Suprapubic skin (tissue), 4 donors: ENCODE data around the gene CCDC148. TPM values are rescaled to one million over a fixed set of nuclear protein-coding genes. Genes with fewer than 3 reads are reported as not detected.

ENCODE experiments used
- DNase-seq, 2 donors: peaks; one replicate each; pipeline ENCODE4 v3.0.0-alpha.2; 2019; ENCODE audit warnings: low spot score in 2 of 2
- H3K27ac ChIP-seq: fragments of 200-600 bp; sonication (generic); one replicate; pipeline ENCODE4 v1.5.1; 2019
- H3K27me3 ChIP-seq: fragments of 200-600 bp; sonication (generic); one replicate; pipeline ENCODE4 v1.5.1; 2019
- H3K36me3 ChIP-seq: fragments of 200-600 bp; sonication (generic); one replicate; pipeline ENCODE4 v1.5.1; 2019
- H3K4me1 ChIP-seq: fragments of 200-600 bp; sonication (generic); one replicate; pipeline ENCODE4 v1.5.1; 2019
- H3K4me3 ChIP-seq: fragments of 200-600 bp; sonication (generic); one replicate; pipeline ENCODE4 v1.5.1; 2019; ENCODE audit warnings: mild to moderate bottlenecking
- H3K9me3 ChIP-seq: fragments of 200-600 bp; sonication (generic); one replicate; pipeline ENCODE4 v1.5.1; 2019
- CTCF ChIP-seq, 2 donors: fragments of 200-600 bp in 1 of 2; fragments of 450-650 bp in 1 of 2; sonication (generic) in 1 of 2; IDR thresholded peaks; one replicate each; pipeline ENCODE4 v1.5.1; 2016 to 2019; ENCODE audit warnings: antibody characterized with exemption in 2 of 2, mild to moderate bottlenecking in 1 of 2, moderate library complexity in 1 of 2
- EP300 ChIP-seq: sonication (generic); formaldehyde crosslinking; IDR thresholded peaks from one replicate; pipeline ENCODE4 v1.6.1; 2017; ENCODE audit warnings: antibody characterized with exemption
- POLR2A ChIP-seq, 2 donors: fragments of 450-650 bp; IDR thresholded peaks; one replicate each; pipeline ENCODE4 v1.6.1; 2017; ENCODE audit warnings: antibody characterized with exemption in 2 of 2, mild to moderate bottlenecking in 2 of 2, moderate library complexity in 2 of 2
- POLR2AphosphoS5 ChIP-seq, 3 donors: sonication (generic); formaldehyde crosslinking; IDR thresholded peaks; one replicate each; pipeline ENCODE4 v1.6.1; 2017; ENCODE audit warnings: antibody characterized with exemption in 3 of 3
- WGBS: methylation state at CpG from one replicate; pipeline ENCODE4 v1.1.5; 2018; 5-methylcytosine and 5-hydroxymethylcytosine counted together
- total RNA-seq, 4 donors: library from RNA; depleted of rRNA; stranded (reverse); fragments of >200 nt; gene quantifications; one replicate each; pipeline ENCODE4 v1.1.0, GENCODE V29; 2016

Gene CCDC148
- total RNA-seq, 4 donors from 2014 or later: 0.29 to 0.72 (median 0.42) TPM; not detected in 1

GRCh38 chr2:158131919-158132566 lies 324.5 kb downstream of the CCDC148 start:
- 86% methylated on average over 7 of the region's 7 CpGs for WGBS
- no peak for DNase-seq
- Histone ChIP-seq H3K9me3 (no peaks in the 10 kb centered on the region), H3K27me3 (no peaks in the 10 kb centered on the region), H3K4me1 (no peaks in the 10 kb centered on the region), H3K27ac (no peak overlapping the region), H3K4me3 (no peak overlapping the region), H3K36me3 (no peaks in the 10 kb centered on the region)
- TF ChIP-seq CTCF (IDR thresholded peaks at IDR 0.05) (no peak), POLR2A (IDR thresholded peaks at IDR 0.05) (no peak), POLR2AphosphoS5 (IDR thresholded peaks at IDR 0.05) (no peak), EP300 (no peak)

GRCh38 chr2:158131483-158131912 lies 325.1 kb downstream of the CCDC148 start:
- no peak for DNase-seq
- TF ChIP-seq CTCF (IDR thresholded peaks at IDR 0.05): no peak
- no peak for TF ChIP-seq EP300
- no peak for TF ChIP-seq POLR2AphosphoS5 (IDR thresholded peaks at IDR 0.05)
- no peak for TF ChIP-seq POLR2A (IDR thresholded peaks at IDR 0.05)
- Histone ChIP-seq H3K27me3 (no peaks in the 10 kb centered on the region), H3K27ac (no peak overlapping the region), H3K4me1 (no peaks in the 10 kb centered on the region), H3K36me3 (no peaks in the 10 kb centered on the region), H3K4me3 (no peak overlapping the region), H3K9me3 (no peaks in the 10 kb centered on the region)
- 90% methylated on average over 1 of the region's 1 CpG for WGBS

- 82% methylated on average over 2 of the region's 2 CpGs for WGBS
- no peaks in the 10 kb centered on the region for H3K27me3 ChIP-seq
- H3K27ac ChIP-seq: no peak overlapping the region
- H3K4me3 ChIP-seq: no peak overlapping the region
- TF ChIP-seq POLR2A (IDR thresholded peaks at IDR 0.05): no peak
- TF ChIP-seq POLR2AphosphoS5 (IDR thresholded peaks at IDR 0.05): no peak
- no peak for TF ChIP-seq EP300
- TF ChIP-seq CTCF (IDR thresholded peaks at IDR 0.05): no peak
- H3K4me1 ChIP-seq: no peaks in the 10 kb centered on the region
- no peaks in the 10 kb centered on the region for H3K9me3 ChIP-seq
- no peak for DNase-seq
- no peaks in the 10 kb centered on the region for H3K36me3 ChIP-seq
Measured at GRCh38 chr2:158130832-158131473, 325.6 kb downstream of the CCDC148 start.

GRCh38 chr2:158129037-158129436 lies 327.5 kb downstream of the CCDC148 start:
- no peaks in the 10 kb centered on the region for H3K4me1 ChIP-seq
- TF ChIP-seq EP300 (no peak), POLR2A (IDR thresholded peaks at IDR 0.05) (no peak), CTCF (IDR thresholded peaks at IDR 0.05) (no peak), POLR2AphosphoS5 (IDR thresholded peaks at IDR 0.05) (no peak)
- no peaks in the 10 kb centered on the region for H3K36me3 ChIP-seq
- H3K4me3 ChIP-seq: no peak overlapping the region
- DNase-seq: no peak
- no peaks in the 10 kb centered on the region for H3K27me3 ChIP-seq
- H3K27ac ChIP-seq: no peak overlapping the region
- H3K9me3 ChIP-seq: no peaks in the 10 kb centered on the region
- WGBS: 74% methylated on average over 5 of the region's 5 CpGs

- 67% methylated on average over 2 of the region's 2 CpGs for WGBS
- H3K27me3 ChIP-seq: no peaks in the 10 kb centered on the region
Measured at GRCh38 chr2:158128168-158128973, 328.2 kb downstream of the CCDC148 start.

More at GRCh38 chr2:158128168-158128973, 328.2 kb downstream of the CCDC148 start:
- Histone ChIP-seq H3K27ac (no peak overlapping the region), H3K4me1 (no peaks in the 10 kb centered on the region), H3K9me3 (no peaks in the 10 kb centered on the region), H3K36me3 (no peaks in the 10 kb centered on the region), H3K4me3 (no peak overlapping the region)
- DNase-seq: no peak
- TF ChIP-seq POLR2AphosphoS5 (IDR thresholded peaks at IDR 0.05): no peak
- no peak for TF ChIP-seq CTCF (IDR thresholded peaks at IDR 0.05)
